Measurements from ENCODE around the gene CHST6. TPM values are rescaled to one million over a fixed set of nuclear protein-coding genes. Genes with fewer than 3 reads are reported as not detected.
A peak's percentile ranks its signal among the peaks of the same experiment; 100 is the strongest.
"Not testable (repeated sequence)": the region's sequence is repeated elsewhere in the genome, so short reads cannot be mapped to it uniquely, and the experiment has no call there.

CHST6 gene
- total RNA-seq, 4 donors from 2014 or later, result 0.13 to 0.29 (median 0.22) TPM; not detected in 1

- no peak for DNase-seq
- Histone ChIP-seq H3K27me3 (no peaks in the 10 kb centered on the region), H3K4me1 (peaks cover 0 to 3% of the 10 kb centered on the region in 2 donors), H3K9me3 (no peaks in the 10 kb centered on the region), H3K4me3 (replicated peaks in 1 of 3) (no peak overlapping the region), H3K36me3 (no peaks in the 10 kb centered on the region), H3K27ac (no peak overlapping the region)
- 83 to 86% methylated on average over 5 of the region's 5 CpGs for WGBS, 2 donors
- no peak for TF ChIP-seq POLR2A (IDR thresholded peaks at IDR 0.05)
- no peak for TF ChIP-seq CTCF (IDR thresholded peaks at IDR 0.05)
- intact Hi-C loops (cut with DNase I), result no loop called here
These were observed 6.1 kb upstream of the CHST6 start for GRCh38 chr16:75501359-75501758.

GRCh38 chr16:75498605-75499322 is 3.5 kb upstream of the CHST6 start:
- intact Hi-C loops (cut with DNase I); H3K4me3 ChIP-seq (replicated peaks in 1 of 3); H3K9me3 ChIP-seq; H3K36me3 ChIP-seq; H3K27me3 ChIP-seq: not testable (repeated sequence)
- peak; percentile 85 for DNase-seq
- WGBS, 2 donors, result 12 to 19% methylated on average over 5 to 7 of the region's 13 CpGs
- H3K4me1 ChIP-seq, result peaks cover 11 to 12% of the 10 kb centered on the region in 2 donors
- peak overlapping the region in 1 of 3 donors; percentile 23 for H3K27ac ChIP-seq

DNA sequence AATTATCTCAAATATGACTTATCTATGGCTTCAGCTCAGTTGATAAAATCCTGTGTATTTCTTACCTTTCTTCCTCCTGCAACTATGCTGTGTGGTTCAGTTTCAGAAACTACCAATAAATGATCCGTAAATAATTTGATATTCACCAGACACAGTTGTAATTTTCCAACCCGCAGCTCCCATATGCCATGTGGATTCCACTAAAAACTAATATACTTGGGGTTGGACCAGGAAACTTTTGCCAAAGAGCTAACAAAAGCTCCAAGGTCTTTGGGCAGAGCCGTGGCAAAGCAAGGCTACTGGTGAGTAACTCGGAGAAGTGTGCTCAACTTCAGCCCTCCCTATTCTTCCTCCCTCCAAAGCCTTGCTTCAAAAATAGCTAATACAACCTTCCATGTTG is 2.3 kb upstream of the CHST6 start:
- WGBS, 2 donors, result 72 to 78% methylated on average over 4 of the region's 4 CpGs
- peaks cover 11 to 12% of the 10 kb centered on the region in 2 donors for H3K4me1 ChIP-seq
- DNase-seq, result no peak

DNA sequence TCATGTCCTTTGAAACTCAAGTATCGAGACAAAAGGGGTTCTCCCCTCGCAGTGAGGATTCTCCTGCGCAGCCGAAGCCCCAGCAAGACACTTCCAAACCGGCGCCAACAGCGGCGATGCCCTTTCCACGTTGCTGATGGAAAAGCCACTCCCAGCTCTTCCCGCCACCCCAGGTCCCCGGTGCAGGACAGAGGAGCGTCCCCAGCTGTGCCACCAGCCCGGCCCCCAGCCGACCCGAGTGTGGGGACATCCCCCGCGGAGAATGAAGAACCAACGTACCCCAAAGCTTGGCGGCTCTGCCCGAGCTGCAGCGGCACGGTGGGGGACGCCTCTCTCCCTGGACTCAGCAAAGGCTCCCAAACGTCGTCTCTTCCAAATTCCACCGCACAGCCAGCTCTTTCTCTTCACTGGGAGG is 573 bp downstream of the CHST6 start:
- 0% methylated on average over 9 to 12 of the region's 26 CpGs for WGBS, 2 donors
- DNase-seq, result no peak
- no peak overlapping the region for H3K27ac ChIP-seq

More for the DNA sequence above, 2.3 kb upstream of the CHST6 start:
- Histone ChIP-seq H3K9me3 (no peaks in the 10 kb centered on the region), H3K36me3 (no peaks in the 10 kb centered on the region), H3K27ac (no peak overlapping the region), H3K27me3 (no peaks in the 10 kb centered on the region), H3K4me3 (replicated peaks in 1 of 3) (no peak overlapping the region)
- no peak for TF ChIP-seq CTCF (IDR thresholded peaks at IDR 0.05)
- no peak for TF ChIP-seq POLR2A (IDR thresholded peaks at IDR 0.05)
- intact Hi-C loops (cut with DNase I), result no loop called here

GRCh38 chr16:75494184-75494583 is 1.1 kb downstream of the CHST6 start:
- intact Hi-C loops (cut with DNase I), result no loop called here
- Histone ChIP-seq H3K36me3 (no peaks in the 10 kb centered on the region), H3K27me3 (no peaks in the 10 kb centered on the region), H3K9me3 (no peaks in the 10 kb centered on the region), H3K27ac (no peak overlapping the region), H3K4me1 (peaks cover 11 to 12% of the 10 kb centered on the region in 2 donors), H3K4me3 (replicated peaks in 1 of 3) (peak overlapping the region in 1 of 3 donors; percentile 24)
- DNase-seq, result peak in 1 of 2 donors; percentile 23
- TF ChIP-seq POLR2A (IDR thresholded peaks at IDR 0.05) (no peak), CTCF (IDR thresholded peaks at IDR 0.05) (no peak)
- WGBS, 2 donors, result 43 to 44% methylated on average over 4 to 5 of the region's 5 CpGs

More for the DNA sequence above, 573 bp downstream of the CHST6 start:
- Histone ChIP-seq H3K4me3 (replicated peaks in 1 of 3) (peak overlapping the region in 1 of 3 donors; percentile 24), H3K9me3 (no peaks in the 10 kb centered on the region), H3K27me3 (no peaks in the 10 kb centered on the region), H3K4me1 (peaks cover 11 to 12% of the 10 kb centered on the region in 2 donors), H3K36me3 (no peaks in the 10 kb centered on the region)
- intact Hi-C loops (cut with DNase I), result no loop called here
- no peak for TF ChIP-seq POLR2A (IDR thresholded peaks at IDR 0.05)
- no peak for TF ChIP-seq CTCF (IDR thresholded peaks at IDR 0.05)
